ENCODE results near the gene AARS2.

DNA sequence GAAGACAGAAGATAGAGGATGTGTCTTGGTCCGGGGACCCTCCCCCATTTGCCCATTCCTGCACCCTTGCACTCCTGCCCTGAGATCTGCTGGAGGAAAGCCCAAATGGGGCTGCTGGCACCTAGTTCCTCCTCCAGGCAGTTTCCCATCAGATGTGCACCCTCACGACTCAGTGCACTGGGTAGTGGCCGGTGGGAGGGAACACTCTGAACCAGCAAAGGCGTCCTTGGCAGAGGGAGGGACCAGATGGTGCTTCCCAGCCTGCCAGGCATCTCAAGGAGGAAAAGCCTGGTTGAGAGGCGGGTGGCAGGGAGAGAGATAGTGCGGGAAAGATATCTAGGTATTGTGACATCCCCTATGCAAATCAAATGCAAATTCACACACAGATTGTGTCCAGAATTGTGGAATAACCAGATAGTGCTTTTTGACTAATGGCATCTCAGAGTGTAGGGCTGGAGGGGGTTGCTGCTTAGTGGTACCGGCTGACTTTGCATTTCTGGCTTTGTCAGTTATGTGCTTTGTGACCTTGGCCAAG, 23.4 kb downstream of the AARS2 start:
- TF ChIP-seq, protein P1, sequence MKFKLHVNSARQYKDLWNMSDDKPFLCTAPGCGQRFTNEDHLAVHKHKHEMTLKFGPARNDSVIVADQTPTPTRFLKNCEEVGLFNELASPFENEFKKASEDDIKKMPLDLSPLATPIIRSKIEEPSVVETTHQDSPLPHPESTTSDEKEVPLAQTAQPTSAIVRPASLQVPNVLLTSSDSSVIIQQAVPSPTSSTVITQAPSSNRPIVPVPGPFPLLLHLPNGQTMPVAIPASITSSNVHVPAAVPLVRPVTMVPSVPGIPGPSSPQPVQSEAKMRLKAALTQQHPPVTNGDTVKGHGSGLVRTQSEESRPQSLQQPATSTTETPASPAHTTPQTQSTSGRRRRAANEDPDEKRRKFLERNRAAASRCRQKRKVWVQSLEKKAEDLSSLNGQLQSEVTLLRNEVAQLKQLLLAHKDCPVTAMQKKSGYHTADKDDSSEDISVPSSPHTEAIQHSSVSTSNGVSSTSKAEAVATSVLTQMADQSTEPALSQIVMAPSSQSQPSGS (CRISPR knock-in tag; IDR thresholded peaks at IDR 0.05; ENCODE audit: borderline replicate concordance, low read depth) = no peak
- TF ChIP-seq NFYB (CRISPR knock-in tag; conservative IDR thresholded peaks at IDR 0.05; ENCODE audit: low read depth) = no peak
- no peak for TF ChIP-seq ETV6 (CRISPR knock-in tag; IDR thresholded peaks at IDR 0.05)
- TF ChIP-seq, protein P2, sequence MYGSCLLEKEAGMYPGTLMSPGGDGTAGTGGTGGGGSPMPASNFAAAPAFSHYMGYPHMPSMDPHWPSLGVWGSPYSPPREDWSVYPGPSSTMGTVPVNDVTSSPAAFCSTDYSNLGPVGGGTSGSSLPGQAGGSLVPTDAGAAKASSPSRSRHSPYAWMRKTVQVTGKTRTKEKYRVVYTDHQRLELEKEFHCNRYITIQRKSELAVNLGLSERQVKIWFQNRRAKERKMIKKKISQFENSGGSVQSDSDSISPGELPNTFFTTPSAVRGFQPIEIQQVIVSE (CRISPR knock-in tag; IDR thresholded peaks at IDR 0.05; ENCODE audit: borderline replicate concordance) = no peak
